Esophagus mucosa (tissue), 1 donor: ENCODE data around the gene SPPL3. TPM values are rescaled to one million over a fixed set of nuclear protein-coding genes. Genes with fewer than 3 reads are reported as not detected.

Source experiments
- ATAC-seq: fragments of 200-7000 bp; cut with Tn5 transposase; one replicate; pipeline ENCODE4 v1.9.1; 2020
- total RNA-seq: library from RNA; stranded (reverse); gene quantifications from one replicate; pipeline ENCODE4 v1.2.4, GENCODE V29; 2023
- donor health status: DM: yes; HTN: yes; CAD: no.

The SPPL3 gene
- total RNA-seq, 1 donor from 2014 or later: 85.8 TPM

DNA sequence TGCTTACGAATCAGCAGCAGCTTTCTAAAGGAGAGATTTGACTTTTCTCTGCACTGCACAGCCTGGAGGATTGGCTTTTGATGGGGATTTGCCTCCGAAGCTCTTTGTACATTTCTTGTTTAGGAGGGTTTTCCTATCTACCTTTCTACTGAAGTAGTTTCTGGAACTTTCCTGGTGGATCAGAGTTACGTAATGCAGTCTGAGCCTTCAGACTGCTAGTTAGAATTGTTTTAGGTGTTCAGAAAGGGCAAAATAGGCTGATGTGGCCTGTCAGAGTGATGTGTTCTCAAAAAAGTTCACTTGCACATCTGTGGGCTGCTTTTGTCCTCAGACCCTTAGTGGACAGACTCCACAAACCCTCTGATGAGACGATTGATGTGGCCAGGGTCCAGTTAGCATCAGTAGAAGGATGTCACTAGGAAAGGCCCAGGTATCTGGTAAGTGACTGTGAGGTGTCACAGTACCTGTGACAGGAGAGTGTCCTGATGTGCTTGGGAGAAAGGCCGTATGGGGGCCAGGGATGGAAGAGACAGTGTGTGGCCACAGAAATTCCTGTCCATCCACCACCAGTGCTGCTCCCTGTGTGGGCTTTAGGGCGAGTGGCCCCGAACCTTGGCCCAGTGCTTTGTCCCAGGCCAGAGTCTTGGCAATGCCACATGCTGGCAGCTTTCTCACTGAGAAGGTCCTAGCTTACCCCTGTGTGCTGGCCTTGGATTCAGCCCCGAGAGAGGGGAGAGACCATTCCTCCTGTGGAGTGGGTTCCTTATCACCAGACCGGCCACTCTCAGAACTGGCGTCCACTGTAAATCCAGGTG, 183.0 kb downstream of the SPPL3 start:
- ATAC-seq: no peak

DNA sequence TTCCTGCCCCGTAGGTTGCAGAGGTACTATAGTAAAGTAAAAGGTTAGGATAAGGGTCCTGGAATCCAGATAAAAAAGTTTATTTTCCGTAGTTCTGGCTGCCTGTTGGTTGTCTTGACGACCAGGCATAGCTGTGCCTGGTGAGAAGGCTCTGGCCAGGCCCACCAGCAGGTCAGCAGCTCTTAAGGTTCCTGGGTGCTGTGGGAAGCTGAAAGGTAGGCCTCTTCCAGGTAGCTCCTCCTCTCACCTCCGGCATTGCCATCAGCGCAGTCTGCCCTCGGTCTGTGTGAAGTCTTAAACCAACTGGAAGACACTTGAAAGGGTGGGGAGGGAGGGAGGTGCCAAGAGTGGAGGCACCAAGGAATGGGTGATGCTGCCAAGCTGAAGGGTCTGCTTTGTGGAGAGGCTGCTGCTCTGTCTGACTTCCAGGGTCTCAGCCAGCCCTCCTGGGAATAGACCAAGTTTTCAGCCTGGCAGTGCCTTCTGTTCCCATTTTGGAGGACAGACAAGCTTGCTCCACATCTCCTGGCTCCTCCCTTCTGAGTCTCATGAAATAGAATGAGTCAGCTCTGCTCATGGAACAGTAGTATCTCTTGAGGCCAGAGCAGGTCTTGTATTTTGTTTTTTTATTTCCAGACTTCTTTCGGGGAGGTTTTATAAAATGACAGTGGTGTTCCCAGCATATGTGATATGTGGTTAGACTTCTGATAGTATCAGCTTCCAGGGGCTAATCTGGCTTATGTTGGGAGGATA, 183.7 kb downstream of the SPPL3 start:
- ATAC-seq: peak; percentile 67

GRCh38 chr12:120719496-120720233, 184.5 kb downstream of the SPPL3 start:
- ATAC-seq: no peak

DNA sequence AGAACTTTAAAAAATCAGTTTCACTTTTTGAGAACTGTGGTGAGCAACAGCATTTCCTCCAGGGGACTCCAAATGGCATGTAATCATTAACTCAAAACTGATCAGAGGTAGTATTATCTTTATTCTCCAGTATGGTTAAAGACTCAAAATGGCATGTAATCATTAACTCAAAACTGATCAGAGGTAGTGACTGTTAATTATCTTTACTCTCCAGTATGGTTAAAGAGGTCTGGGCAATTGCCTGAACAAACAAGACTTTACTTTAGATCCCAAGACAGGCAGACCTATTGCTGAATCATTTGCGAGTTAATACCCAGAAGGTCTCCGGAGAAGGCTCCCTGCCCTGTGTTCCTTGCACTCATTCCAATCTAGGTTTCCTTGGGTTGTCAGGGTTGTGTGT, 185.1 kb downstream of the SPPL3 start:
- ATAC-seq: no peak

DNA sequence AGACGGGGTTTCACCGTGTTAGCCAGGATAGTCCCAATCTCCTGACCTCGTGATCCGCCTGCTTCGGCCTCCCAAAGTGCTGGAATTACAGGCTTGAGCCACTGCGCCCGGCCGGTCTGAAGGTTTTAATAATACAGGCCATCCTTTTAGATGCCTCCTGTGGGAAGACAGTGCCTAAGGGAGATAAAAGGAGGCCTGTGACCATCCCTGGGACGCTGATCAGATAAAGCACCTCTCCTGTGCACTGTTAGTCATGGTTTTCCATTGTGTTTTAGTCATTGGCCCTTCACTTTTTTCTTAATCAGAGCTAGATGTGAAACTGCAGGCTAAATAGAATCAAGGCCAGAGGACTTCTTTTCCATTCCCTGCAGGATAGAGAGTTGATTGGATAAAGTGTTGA, 186.1 kb downstream of the SPPL3 start:
- no peak for ATAC-seq

GRCh38 chr12:120713861-120714482, 190.2 kb downstream of the SPPL3 start:
- ATAC-seq: peak; percentile 65

DNA sequence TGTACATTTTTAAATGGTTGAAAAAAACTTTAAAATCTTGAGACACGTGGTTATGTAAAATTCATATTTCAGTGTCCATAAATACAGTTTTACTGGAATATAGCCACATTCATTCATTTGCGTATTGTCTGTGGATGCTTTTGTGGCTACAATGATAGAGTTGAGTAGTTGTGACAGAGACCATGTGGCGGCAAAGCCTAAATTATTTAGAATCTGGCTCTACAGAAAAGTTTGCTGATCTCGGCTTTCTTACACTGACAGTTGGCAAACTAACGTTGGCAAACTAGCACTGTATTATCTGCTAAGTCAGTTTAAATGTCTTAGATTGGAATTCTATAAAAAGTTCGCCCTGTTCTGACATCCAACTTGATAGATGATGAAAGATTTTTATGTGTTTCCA, 191.5 kb downstream of the SPPL3 start:
- no peak for ATAC-seq

Other genes starting within 250 kb of the SPPL3 start
- 40.1 TPM for gene MLEC, start 217.2 kb downstream of the SPPL3 start, total RNA-seq
- 14.7 TPM for gene UNC119B, start 193.9 kb downstream of the SPPL3 start, total RNA-seq
- gene ACADS, start 178.5 kb downstream of the SPPL3 start, total RNA-seq: 11.3 TPM
- gene HNF1A, start 74.2 kb upstream of the SPPL3 start, total RNA-seq: not detected
- 7.9 TPM for gene C12orf43, start 112.1 kb upstream of the SPPL3 start, total RNA-seq
- gene OASL, start 134.9 kb upstream of the SPPL3 start, total RNA-seq: 5.9 TPM
- 4.1 TPM for gene P2RX7, start 228.5 kb upstream of the SPPL3 start, total RNA-seq